Colonic mucosa (tissue), 4 donors: ENCODE data around the gene SPTAN1. TPM values are rescaled to one million over a fixed set of nuclear protein-coding genes. Genes with fewer than 3 reads are reported as not detected.

ENCODE experiments used
- DNase-seq: peaks from one replicate; pipeline ENCODE4 v3.0.0-alpha.2; 2020
- H3K27ac ChIP-seq: fragments of 200-600 bp; one replicate; pipeline ENCODE4 v1.8.0; 2021
- H3K27me3 ChIP-seq: fragments of 200-600 bp; one replicate; pipeline ENCODE4 v1.8.0; 2021
- H3K36me3 ChIP-seq: fragments of 200-600 bp; one replicate; pipeline ENCODE4 v1.8.0; 2021
- H3K4me1 ChIP-seq: fragments of 200-600 bp; one replicate; pipeline ENCODE4 v1.8.0; 2021; ENCODE audit warnings: mild to moderate bottlenecking
- H3K4me3 ChIP-seq: fragments of 200-600 bp; one replicate; pipeline ENCODE4 v1.8.0; 2021
- H3K9ac ChIP-seq, 2 donors: one replicate each; pipeline ENCODE4 v1.7.0; 2013; ENCODE audit warnings: control low read depth in 2 of 2, low read depth in 2 of 2, low read length in 2 of 2
- H3K9me3 ChIP-seq: fragments of 200-600 bp; one replicate; pipeline ENCODE4 v1.8.0; 2021
- CTCF ChIP-seq: fragments of 200-600 bp; IDR thresholded peaks from one replicate; pipeline ENCODE4 v1.8.0; 2022; ENCODE audit warnings: antibody characterized with exemption, mild to moderate bottlenecking
- intact Hi-C: fragments of 100-400 bp; cut with DNase I; formaldehyde crosslinking; loops from one replicate; pipeline ENCODE4 v1.14.1; 2022
- total RNA-seq, 2 donors: library from RNA; stranded (reverse); fragmentation: NEBNext Ultra II Directional in 1 of 2; extraction: Animal tissue kit (Norgen Biotek cat#: 25700) in 1 of 2; gene quantifications; one replicate each; pipeline ENCODE4 v1.2.1, GENCODE V29; 2021
- donor health status: healthy.
- donor health status: DM: no; HTN: no; CAD: no.
- donor health status: DM: no; HTN: no; CAD: no.

The SPTAN1 gene
- total RNA-seq, 2 donors from 2014 or later, result 263 to 282 TPM

GRCh38 chr9:128615571-128615970 is 63.2 kb downstream of the SPTAN1 start:
- no peak for DNase-seq
- H3K9me3 ChIP-seq, result no peaks in the 10 kb centered on the region
- H3K9ac ChIP-seq, result no peak overlapping the region
- peaks cover 58% of the 10 kb centered on the region for H3K36me3 ChIP-seq
- H3K27ac ChIP-seq, result no peak overlapping the region
- TF ChIP-seq CTCF, result no peak
- H3K27me3 ChIP-seq, result no peaks in the 10 kb centered on the region
- intact Hi-C loops, result loop anchor here (5.0 kb wide), 1 partner anchor 33 kb away; no protein-coding TSS in a partner anchor
- no peaks in the 10 kb centered on the region for H3K4me1 ChIP-seq
- H3K4me3 ChIP-seq, result no peak overlapping the region

- DNase-seq, result no peak
- TF ChIP-seq CTCF, result no peak
- Histone ChIP-seq H3K9ac (no peak overlapping the region), H3K4me1 (no peaks in the 10 kb centered on the region), H3K36me3 (peaks cover 52% of the 10 kb centered on the region), H3K27ac (no peak overlapping the region), H3K4me3 (no peak overlapping the region), H3K9me3 (no peaks in the 10 kb centered on the region), H3K27me3 (no peaks in the 10 kb centered on the region)
- intact Hi-C loops, result loop anchor here (5.0 kb wide), 1 partner anchor 36 kb away; no protein-coding TSS in a partner anchor
These were observed 65.6 kb downstream of the SPTAN1 start for GRCh38 chr9:128617943-128618342.

- no peak for TF ChIP-seq CTCF
- Histone ChIP-seq H3K4me3 (no peak overlapping the region), H3K9me3 (no peaks in the 10 kb centered on the region), H3K36me3 (peaks cover 46% of the 10 kb centered on the region), H3K27ac (no peak overlapping the region), H3K9ac (no peak overlapping the region), H3K27me3 (no peaks in the 10 kb centered on the region), H3K4me1 (no peaks in the 10 kb centered on the region)
- DNase-seq, result no peak
- intact Hi-C loops, result loop anchor here (5.0 kb wide), 1 partner anchor 37 kb away; no protein-coding TSS in a partner anchor
These were observed 66.7 kb downstream of the SPTAN1 start for GRCh38 chr9:128619127-128619526.

- intact Hi-C loops, result loop anchor here (5.0 kb wide), 1 partner anchor 37 kb away; no protein-coding TSS in a partner anchor
- Histone ChIP-seq H3K36me3 (peaks cover 50% of the 10 kb centered on the region), H3K9ac (no peak overlapping the region), H3K9me3 (no peaks in the 10 kb centered on the region), H3K4me1 (no peaks in the 10 kb centered on the region), H3K27ac (no peak overlapping the region), H3K27me3 (no peaks in the 10 kb centered on the region), H3K4me3 (no peak overlapping the region)
- no peak for TF ChIP-seq CTCF
- no peak for DNase-seq
These were observed 67.4 kb downstream of the SPTAN1 start for GRCh38 chr9:128619779-128620178.

GRCh38 chr9:128621730-128622455 is 69.5 kb downstream of the SPTAN1 start:
- no peak overlapping the region for H3K27ac ChIP-seq
- no peaks in the 10 kb centered on the region for H3K4me1 ChIP-seq
- no peak overlapping the region for H3K4me3 ChIP-seq
- TF ChIP-seq CTCF, result no peak
- DNase-seq, result no peak
- peaks cover 44% of the 10 kb centered on the region for H3K36me3 ChIP-seq
- intact Hi-C loops, result no loop called here
- H3K9me3 ChIP-seq, result no peaks in the 10 kb centered on the region
- no peaks in the 10 kb centered on the region for H3K27me3 ChIP-seq
- H3K9ac ChIP-seq, result no peak overlapping the region
